ENCODE measurements around the gene CPOX.

The CPOX gene

DNA sequence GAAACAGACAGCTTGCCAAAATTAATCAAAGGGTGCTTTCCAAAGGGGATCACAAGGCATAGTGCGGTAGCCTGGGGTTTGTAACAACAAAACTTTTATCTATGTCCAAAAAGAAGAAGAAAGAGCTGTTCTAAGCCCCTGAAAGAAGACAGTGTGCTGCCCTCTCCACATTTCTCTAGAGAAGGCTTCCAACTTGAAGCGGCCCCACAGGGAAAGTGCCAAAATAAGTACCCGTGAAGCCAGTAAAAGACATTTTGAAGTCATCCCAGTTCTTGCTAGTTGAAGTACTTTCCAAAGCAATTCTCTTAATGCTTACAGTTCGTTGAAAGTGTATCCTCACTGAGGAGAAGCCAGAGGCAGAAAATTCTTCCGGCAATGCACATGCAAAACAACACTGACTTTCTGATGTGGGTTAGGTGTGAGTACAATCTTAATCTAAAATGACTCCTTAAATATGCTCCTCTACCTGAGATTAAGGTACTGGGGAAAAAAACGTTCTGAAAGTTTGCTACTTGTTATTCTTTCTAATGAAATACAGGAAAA lies 40.3 kb downstream of the CPOX start:
- no peak for TF ChIP-seq TAF1 (IDR thresholded peaks at IDR 0.05; ENCODE audit: low read depth)
- no peak for TF ChIP-seq FOXM1 (IDR thresholded peaks at IDR 0.05; ENCODE audit: borderline replicate concordance, low read depth)
- no peak for TF ChIP-seq CREB1 (IDR thresholded peaks at IDR 0.05; ENCODE audit: low read depth)
- no peak for TF ChIP-seq ZBTB7A (IDR thresholded peaks at IDR 0.05; ENCODE audit: low read depth)

DNA sequence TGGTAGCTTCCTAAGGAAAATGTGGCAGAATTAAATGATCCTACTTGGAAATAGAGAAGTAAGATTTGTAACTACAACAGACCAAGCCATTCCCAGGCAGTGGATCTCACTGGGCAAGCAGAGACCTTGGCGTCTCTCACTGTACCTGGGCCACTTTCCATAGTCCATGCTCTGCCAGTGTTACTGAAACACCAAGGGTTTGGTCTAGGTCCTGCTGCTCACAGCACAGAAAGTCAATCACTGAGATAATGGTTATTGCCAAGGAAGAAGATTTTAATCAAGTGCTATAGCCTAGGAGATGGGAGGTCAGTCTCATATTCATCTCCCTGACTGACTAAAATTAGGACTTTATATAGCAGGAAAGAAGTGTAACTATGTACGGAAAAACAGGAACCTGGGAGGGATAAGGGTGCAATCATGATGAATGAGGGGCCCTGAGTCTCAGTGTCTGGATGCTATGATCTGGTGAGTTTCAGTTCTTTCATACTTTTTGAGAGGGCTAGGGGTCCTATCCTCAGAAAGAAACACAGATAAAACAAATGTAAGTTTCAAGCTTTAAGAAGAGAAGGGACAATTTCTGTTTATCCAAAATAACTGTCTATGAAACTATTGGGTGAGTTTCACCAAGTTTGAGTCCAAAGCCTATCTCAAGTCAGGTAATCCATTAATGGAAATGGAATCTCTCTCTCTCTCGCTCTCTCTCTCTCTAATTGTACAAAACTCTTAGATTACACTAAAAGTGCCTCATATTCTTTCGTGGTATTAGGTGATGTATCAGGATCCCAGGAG lies 41.0 kb downstream of the CPOX start:
- TF ChIP-seq TCF12 (IDR thresholded peaks at IDR 0.05; ENCODE audit: low read depth) (no peak), EP300 (IDR thresholded peaks at IDR 0.05; ENCODE audit: borderline replicate concordance) (no peak)

GRCh38 chr3:98551754-98552153 lies 41.7 kb downstream of the CPOX start:
- no peak for TF ChIP-seq TEAD4 (IDR thresholded peaks at IDR 0.05)
- TF ChIP-seq YY1 (IDR thresholded peaks at IDR 0.05; ENCODE audit: low read depth), result no peak
- no peak for TF ChIP-seq TCF12 (IDR thresholded peaks at IDR 0.05; ENCODE audit: low read depth)
- no peak for TF ChIP-seq CEBPB (IDR thresholded peaks at IDR 0.05)
- no peak for TF ChIP-seq EGR1 (IDR thresholded peaks at IDR 0.05)
- TF ChIP-seq, protein P1, sequence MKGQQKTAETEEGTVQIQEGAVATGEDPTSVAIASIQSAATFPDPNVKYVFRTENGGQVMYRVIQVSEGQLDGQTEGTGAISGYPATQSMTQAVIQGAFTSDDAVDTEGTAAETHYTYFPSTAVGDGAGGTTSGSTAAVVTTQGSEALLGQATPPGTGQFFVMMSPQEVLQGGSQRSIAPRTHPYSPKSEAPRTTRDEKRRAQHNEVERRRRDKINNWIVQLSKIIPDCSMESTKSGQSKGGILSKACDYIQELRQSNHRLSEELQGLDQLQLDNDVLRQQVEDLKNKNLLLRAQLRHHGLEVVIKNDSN (IDR thresholded peaks at IDR 0.05), result no peak
- no peak for TF ChIP-seq NFIC (IDR thresholded peaks at IDR 0.05)
- no peak for TF ChIP-seq FOXM1 (IDR thresholded peaks at IDR 0.05; ENCODE audit: borderline replicate concordance, low read depth)
- TF ChIP-seq TAF1 (IDR thresholded peaks at IDR 0.05; ENCODE audit: low read depth), result no peak
- TF ChIP-seq, protein P2, sequence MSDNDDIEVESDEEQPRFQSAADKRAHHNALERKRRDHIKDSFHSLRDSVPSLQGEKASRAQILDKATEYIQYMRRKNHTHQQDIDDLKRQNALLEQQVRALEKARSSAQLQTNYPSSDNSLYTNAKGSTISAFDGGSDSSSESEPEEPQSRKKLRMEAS (IDR thresholded peaks at IDR 0.05), result no peak

DNA sequence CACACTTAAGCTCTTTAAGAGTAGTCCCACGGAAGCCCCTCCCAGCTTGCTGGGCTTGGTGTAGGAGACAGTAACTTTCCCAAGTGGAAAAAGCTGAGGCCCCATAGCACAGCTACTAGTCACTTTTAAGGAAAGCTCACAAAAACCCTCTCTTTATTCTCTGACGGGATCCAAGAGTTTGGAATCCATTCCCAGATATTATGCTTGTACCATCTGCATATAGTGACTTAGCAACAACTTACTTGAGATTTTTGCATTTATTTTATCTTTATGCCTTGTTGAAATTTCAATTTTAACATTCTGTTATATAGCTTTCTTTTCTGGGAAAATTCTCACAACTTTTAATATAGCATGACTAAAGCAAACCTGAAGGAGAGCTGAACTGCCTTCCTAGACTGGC lies 42.2 kb downstream of the CPOX start:
- TF ChIP-seq TAF1 (IDR thresholded peaks at IDR 0.05; ENCODE audit: low read depth), result no peak
- TF ChIP-seq, protein P2 (IDR thresholded peaks at IDR 0.05), result no peak
- no peak for TF ChIP-seq CREB1 (IDR thresholded peaks at IDR 0.05; ENCODE audit: low read depth)
- no peak for TF ChIP-seq EGR1 (IDR thresholded peaks at IDR 0.05)
- no peak for TF ChIP-seq ZBTB7A (IDR thresholded peaks at IDR 0.05; ENCODE audit: low read depth)
- TF ChIP-seq, protein P3, sequence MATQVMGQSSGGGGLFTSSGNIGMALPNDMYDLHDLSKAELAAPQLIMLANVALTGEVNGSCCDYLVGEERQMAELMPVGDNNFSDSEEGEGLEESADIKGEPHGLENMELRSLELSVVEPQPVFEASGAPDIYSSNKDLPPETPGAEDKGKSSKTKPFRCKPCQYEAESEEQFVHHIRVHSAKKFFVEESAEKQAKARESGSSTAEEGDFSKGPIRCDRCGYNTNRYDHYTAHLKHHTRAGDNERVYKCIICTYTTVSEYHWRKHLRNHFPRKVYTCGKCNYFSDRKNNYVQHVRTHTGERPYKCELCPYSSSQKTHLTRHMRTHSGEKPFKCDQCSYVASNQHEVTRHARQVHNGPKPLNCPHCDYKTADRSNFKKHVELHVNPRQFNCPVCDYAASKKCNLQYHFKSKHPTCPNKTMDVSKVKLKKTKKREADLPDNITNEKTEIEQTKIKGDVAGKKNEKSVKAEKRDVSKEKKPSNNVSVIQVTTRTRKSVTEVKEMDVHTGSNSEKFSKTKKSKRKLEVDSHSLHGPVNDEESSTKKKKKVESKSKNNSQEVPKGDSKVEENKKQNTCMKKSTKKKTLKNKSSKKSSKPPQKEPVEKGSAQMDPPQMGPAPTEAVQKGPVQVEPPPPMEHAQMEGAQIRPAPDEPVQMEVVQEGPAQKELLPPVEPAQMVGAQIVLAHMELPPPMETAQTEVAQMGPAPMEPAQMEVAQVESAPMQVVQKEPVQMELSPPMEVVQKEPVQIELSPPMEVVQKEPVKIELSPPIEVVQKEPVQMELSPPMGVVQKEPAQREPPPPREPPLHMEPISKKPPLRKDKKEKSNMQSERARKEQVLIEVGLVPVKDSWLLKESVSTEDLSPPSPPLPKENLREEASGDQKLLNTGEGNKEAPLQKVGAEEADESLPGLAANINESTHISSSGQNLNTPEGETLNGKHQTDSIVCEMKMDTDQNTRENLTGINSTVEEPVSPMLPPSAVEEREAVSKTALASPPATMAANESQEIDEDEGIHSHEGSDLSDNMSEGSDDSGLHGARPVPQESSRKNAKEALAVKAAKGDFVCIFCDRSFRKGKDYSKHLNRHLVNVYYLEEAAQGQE (IDR thresholded peaks at IDR 0.05; ENCODE audit: low read depth), result no peak
- TF ChIP-seq, protein P1 (IDR thresholded peaks at IDR 0.05), result no peak

GRCh38 chr3:98550833-98551232 lies 42.6 kb downstream of the CPOX start:
- no peak for TF ChIP-seq TCF12 (IDR thresholded peaks at IDR 0.05; ENCODE audit: low read depth)
- TF ChIP-seq, protein P1 (IDR thresholded peaks at IDR 0.05), result no peak
- no peak for TF ChIP-seq TAF1 (IDR thresholded peaks at IDR 0.05; ENCODE audit: low read depth)

GRCh38 chr3:98548544-98548943 lies 44.9 kb downstream of the CPOX start:
- TF ChIP-seq, protein P3 (IDR thresholded peaks at IDR 0.05; ENCODE audit: low read depth), result no peak
- TF ChIP-seq CEBPB (IDR thresholded peaks at IDR 0.05), result no peak

- no peak for TF ChIP-seq ZBTB7A (IDR thresholded peaks at IDR 0.05; ENCODE audit: low read depth)
- no peak for TF ChIP-seq CREB1 (IDR thresholded peaks at IDR 0.05; ENCODE audit: low read depth)
- TF ChIP-seq, protein P1 (IDR thresholded peaks at IDR 0.05), result no peak
- no peak for TF ChIP-seq RAD21 (IDR thresholded peaks at IDR 0.05; ENCODE audit: low read depth)
- no peak for TF ChIP-seq EP300 (IDR thresholded peaks at IDR 0.05; ENCODE audit: borderline replicate concordance)
- TF ChIP-seq TAF1 (IDR thresholded peaks at IDR 0.05; ENCODE audit: low read depth), result no peak
- TF ChIP-seq, protein P3 (IDR thresholded peaks at IDR 0.05; ENCODE audit: low read depth), result no peak
- TF ChIP-seq, protein P2 (IDR thresholded peaks at IDR 0.05), result no peak
- no peak for TF ChIP-seq TCF12 (IDR thresholded peaks at IDR 0.05; ENCODE audit: low read depth)
- TF ChIP-seq YY1 (IDR thresholded peaks at IDR 0.05; ENCODE audit: low read depth), result no peak
- no peak for TF ChIP-seq NFIC (IDR thresholded peaks at IDR 0.05)
- TF ChIP-seq CEBPB (IDR thresholded peaks at IDR 0.05), result no peak
Observed at GRCh38 chr3:98545940-98546339, 47.5 kb downstream of the CPOX start.
